Neural cell (in vitro differentiated cells): ENCODE results near the gene PPP1R3D.

ENCODE experiments used
- CTCF ChIP-seq: fragments of 450-650 bp; IDR thresholded peaks from 2 replicates; pipeline ENCODE4 v1.5.1; 2014; ENCODE audit warnings: antibody characterized with exemption, mild to moderate bottlenecking, moderate library complexity; ENCODE audit not compliant: poor library complexity, severe bottlenecking
- EP300 ChIP-seq: fragments of 450-650 bp; conservative IDR thresholded peaks from 2 replicates; pipeline ENCODE4 v1.6.1; 2014; ENCODE audit warnings: antibody characterized with exemption, mild to moderate bottlenecking, moderate library complexity; ENCODE audit not compliant: poor library complexity, severe bottlenecking
- EZH2 ChIP-seq: fragments of 200-600, 300-800 bp; shearing (Covaris generic), sonication (generic); IDR thresholded peaks from 2 replicates; pipeline ENCODE4 v1.6.1; 2014; ENCODE audit warnings: antibody characterized with exemption, low read length, borderline replicate concordance, mild to moderate bottlenecking; ENCODE audit not compliant: insufficient read depth, poor library complexity, severe bottlenecking
- POLR2AphosphoS5 ChIP-seq: IDR thresholded peaks from 2 replicates; pipeline ENCODE4 v1.6.1; 2012
- RAD21 ChIP-seq: fragments of 450-650 bp; conservative IDR thresholded peaks from 2 replicates; pipeline ENCODE4 v1.6.1; 2014; ENCODE audit warnings: antibody characterized with exemption, mild to moderate bottlenecking, moderate library complexity
- REST ChIP-seq: IDR thresholded peaks from 2 replicates; pipeline ENCODE4 v1.6.1; 2012; ENCODE audit warnings: borderline replicate concordance
- SMC3 ChIP-seq: fragments of 450-650 bp; conservative IDR thresholded peaks from 2 replicates; pipeline ENCODE4 v1.6.1; 2014; ENCODE audit warnings: antibody characterized with exemption, mild to moderate bottlenecking, moderate library complexity; ENCODE audit not compliant: poor library complexity
- TAF1 ChIP-seq: IDR thresholded peaks from 2 replicates; pipeline ENCODE4 v1.6.1; 2012; ENCODE audit warnings: low read depth

GRCh38 chr20:59888050-59888449, 52.1 kb downstream of the PPP1R3D start:
- TF ChIP-seq CTCF (no peak), EZH2 (no peak), RAD21 (no peak), TAF1 (no peak), REST (no peak), POLR2AphosphoS5 (no peak), EP300 (no peak), SMC3 (no peak)
